Kidney glomerular epithelial cell (primary cell): Measurements from ENCODE around the gene PTPRD.

Experiments
- DNase-seq: peaks from one replicate; lab custom pipeline; 2025; lab: John Stamatoyannopoulos, UW

Gene PTPRD

DNA sequence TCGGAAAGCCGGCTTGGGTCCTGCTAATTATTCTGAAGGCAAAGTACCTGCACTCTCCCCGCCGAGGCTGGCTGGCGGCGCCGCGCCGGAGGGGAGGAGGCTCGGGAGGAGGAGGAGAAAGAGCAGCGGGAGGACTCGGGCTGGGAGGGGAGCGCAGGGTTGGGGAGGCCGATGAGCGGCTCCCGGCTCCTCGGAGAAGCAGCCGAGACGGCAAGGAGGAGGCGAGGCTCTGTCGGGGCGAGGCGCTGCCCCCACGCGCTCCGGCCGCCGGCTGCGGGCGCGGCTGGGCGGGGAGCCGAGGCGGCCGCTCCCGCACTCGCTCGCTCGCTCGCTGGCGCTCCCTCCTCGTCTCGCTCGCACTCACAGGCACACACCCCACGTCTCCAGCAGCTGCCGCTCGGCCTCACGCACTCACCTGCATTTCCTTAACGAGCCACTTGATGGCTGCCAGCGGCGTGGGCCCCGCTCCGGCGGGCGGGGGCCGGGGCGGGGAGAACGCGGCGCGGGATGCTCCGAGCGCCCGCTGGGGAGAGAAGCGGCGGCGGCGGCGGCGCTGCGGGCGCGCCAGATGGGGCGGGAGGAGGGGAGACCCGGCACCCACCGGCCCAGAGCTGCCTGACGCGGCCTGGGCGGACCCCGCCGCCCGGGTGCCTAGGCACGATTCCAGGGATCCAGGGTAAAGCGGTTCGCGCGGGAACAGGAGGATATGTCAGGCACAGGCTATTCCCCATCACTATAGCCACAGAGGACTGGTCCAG is at the start of gene PTPRD:
Gene PTPRD (minus strand): TSS at position 362 of the 758 bp plus-strand sequence.
- DNase-seq = peak; percentile 42

DNA sequence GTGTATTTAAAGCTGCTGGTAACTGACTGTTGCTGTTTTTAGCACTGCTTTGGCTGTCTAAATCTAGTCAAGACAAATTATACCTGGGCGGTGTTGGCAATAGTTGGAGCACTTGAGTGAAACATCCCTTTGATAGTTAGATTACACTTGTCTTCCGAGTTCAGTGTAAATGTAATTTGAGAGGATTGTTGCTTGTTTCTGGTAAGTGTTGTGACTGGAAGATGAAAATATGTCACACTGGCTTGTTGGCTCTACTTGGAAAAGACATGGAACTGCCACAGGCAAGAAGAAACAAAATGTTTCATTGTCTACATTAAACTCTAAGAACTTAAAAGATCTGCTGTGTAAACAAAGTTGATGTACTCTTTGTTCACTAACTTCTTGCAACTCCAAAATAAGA is 49.2 kb upstream of the PTPRD start:
- DNase-seq = no peak

DNA sequence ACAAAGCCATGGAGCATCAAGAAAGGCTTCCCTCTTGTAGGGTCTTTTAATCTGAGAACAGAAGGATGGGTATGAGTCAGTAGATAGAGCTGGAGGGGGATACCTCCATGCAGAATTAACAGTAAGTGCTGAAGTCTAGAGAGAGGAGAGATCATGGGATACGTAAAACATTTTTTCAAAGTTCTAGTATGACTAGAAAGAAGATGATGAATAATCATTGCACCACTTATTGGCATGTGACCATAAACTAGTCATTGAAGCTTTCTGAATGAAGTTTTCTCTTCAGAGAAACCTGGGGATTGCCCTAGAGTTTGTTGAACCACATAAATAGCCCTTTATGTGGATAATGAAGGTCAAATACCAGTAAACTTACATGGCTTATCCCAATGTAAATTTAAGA is 48.6 kb upstream of the PTPRD start:
- no peak for DNase-seq

DNA sequence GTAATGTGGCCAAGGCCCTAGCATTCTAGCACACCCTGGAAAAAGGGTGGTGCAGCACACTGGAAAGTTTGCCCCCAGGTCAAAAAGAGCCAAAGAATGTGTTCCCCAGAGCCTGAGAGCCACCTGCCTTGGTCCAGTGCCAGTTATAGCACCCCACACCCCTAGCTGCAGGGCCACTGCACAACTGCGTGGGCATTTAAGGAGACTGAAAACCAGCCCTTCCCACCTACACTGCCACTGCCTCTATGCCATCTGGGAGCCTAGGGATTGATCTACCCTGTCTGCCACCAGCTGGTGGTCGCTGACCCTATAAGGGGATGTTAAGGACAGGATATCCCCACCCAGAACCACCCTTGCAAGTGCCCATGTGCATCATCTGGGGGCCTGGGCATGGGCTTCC is 38.2 kb upstream of the PTPRD start:
- no peak for DNase-seq

DNA sequence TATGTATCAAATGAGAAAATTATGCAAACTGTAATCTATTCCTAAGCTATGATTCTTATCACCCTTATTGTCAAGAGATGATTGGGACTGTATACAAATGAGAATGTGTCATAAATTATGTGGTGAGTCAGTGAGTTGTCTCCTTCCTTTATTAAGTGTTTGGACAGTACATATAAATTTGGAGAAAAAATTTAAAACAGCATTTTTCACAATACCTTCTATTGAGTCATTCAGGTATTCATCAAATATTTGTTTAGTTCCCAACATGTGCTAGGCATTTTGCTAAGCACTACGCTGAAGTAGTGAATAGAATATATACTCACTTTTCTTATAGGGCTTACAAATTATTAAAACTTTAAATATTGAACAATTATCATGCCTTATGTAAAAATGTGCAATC is 36.3 kb upstream of the PTPRD start:
- no peak for DNase-seq

DNA sequence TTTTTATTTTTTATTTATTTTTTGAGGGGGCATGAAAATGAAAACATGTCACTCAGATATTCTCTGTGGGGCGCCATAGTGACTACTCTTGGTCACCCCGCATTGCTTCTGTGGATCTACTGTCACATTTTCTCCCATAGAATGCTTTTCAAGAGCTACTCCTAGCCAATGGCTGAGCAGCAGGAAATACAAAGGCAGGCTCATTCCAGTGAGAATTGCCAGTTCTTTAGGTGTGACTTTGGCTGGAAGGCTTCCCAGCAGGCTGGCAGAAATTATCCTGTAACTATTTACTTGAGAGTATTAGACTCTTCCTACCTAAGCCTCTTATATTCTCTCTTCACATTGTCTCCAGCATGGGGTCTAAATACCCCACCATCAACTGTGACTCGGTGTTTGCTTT is 21.0 kb upstream of the PTPRD start:
- no peak for DNase-seq

DNA sequence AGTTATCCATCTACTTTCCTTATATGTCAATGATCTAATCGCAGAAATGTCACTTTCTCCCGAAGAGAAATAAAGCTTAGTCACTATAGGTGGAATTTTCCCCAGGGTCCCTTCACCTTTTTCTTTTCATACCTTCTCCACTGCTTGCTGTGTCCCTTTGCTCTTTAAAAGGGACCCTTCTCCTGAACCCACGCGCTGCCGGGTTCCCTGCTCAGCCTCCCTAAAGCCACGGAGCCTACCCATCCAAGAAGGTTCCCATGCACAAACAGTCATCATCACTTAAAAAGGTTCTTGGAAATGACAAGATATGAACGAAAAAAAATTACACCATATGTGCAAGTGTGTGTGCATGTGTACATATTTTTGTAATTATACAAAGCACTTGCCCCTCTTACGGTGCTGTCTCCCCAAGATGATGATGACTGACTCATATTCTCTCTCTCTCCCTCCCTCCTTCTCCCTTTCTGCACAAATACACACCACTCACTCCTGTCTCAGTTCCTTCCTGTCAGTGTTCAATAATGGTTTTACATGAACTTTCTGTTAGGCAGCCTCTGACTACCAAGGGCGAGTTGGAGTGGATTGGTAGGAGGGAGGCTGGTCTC is 1.5 kb upstream of the PTPRD start:
- DNase-seq = no peak

DNA sequence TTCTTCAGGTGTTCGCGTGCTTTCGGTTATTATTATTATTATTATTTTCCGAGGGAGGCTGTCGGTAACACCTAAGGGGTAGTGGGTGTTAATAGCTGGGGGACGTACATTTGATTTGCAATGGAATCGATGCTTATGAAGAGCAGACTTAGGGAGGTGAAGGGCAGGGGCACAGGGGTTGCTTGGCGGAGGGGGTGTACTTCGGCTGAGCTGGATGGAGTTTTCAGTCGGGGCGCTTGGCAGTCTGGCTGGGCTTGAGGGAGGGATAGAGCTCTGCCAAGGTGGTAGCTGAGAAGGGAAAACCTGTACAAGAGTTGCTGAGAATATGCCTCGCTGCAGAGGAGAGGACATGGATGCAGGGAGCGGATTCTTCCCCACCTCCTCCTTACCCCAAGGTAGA is 617 bp upstream of the PTPRD start:
- no peak for DNase-seq

DNA sequence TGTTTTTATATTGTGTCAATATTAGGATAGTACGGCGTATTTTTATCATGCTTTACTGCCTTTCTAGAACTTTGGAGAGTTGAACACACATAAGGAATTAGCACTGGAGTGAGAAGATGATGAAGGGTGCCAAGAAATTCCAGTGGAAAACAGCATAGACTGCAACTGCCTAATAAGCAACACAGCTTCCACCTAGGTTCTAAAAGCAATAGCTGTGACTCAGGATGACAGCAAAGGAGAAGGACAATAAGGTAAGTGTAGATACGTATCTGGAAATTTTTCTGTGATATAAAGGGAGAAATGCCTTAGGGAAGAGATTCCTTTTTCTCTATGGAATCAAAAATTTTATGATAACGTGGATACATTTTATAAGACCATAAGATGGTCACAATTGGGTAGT is 7.4 kb downstream of the PTPRD start:
- DNase-seq = no peak

DNA sequence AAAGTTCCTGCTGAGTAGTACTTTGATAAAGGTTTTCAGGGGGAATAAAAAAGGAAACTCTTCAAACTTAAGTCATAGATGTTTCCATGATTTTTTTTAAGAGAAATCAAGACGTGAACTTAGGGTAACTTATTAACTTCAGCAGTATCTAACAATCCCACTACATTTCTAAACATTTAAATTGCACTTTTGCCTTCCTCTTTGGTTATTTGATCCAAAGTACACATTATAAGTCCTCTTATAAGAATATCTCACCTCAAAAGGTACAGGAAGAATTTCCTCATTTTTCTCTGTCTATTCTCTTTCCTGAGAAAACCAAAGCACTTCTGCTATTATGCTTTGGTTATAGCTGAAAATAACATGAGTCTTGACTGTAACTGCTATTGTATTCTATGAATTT is 7.9 kb downstream of the PTPRD start:
- no peak for DNase-seq

DNA sequence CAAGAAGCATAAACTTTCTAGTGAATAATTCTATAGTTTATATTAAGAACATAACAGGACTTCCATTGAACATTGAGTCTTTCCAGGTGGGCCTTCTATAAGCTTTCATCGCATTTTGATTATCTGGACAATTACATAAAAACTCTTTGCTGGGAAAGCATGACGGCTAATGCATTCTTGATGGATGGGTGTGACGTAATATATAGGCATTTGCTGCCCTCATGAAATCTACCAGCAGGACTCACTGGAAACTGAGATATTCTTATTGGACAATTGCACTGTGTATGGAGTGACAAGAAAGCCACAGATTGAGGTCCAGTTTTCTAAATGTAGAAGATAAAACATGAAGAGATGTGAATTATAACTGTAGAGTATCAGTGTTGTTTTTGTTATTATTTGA is 15.0 kb downstream of the PTPRD start:
- DNase-seq = no peak

DNA sequence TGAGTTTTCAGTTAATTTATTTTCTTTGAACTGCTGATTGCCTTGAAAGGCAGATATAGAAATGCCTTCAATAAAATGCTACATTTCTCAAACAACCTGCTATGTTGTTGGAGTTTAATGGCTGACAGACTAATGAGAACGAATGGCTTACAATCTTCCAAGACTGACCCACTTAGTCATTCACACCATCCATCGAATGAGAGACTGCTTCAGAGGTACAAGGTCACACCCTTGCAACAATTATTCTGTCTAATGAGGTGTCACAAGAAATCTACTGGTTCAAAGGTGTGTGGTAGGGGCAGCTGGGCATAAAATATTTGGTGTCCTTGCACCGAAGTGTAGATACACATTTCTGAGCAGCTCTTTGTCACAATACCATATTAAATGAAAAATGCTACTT is 18.3 kb downstream of the PTPRD start:
- no peak for DNase-seq

DNA sequence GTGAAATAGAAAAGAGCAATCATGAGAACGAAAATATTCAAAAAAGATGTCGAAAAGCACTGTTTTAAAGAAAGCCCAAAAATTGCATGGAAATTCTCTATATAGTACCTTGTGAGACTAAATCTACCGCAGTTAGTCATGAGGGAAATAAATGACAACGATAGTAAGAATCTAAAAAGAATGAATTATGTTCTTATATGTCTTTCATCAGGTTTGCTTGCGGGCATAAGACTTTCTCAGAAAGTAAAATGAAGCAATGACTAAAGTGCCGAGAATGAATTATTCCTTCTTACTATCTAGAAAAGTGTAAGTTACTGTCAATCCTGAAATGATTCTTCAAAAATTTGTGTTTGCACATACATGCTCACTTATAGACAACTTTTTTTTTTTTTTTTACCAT is 26.4 kb downstream of the PTPRD start:
- no peak for DNase-seq

DNA sequence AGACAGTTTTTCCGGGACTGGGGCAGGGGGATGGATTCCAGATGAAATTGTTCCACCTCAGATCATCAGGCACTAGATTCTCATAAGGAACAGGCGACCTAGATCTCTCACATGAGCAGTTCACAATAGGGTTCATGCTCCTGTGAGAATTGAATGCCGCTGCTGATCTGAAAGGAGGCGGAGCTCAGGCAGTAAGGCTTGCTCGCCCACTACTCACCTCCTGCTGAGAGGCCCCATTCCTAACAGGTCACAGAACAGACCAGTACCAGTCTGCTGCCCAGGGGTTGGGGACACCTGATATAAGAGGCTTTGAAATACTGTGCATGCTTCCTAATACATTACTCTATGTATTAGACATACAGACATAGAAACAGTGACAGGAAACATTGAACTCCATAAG is 41.1 kb downstream of the PTPRD start:
- no peak for DNase-seq

DNA sequence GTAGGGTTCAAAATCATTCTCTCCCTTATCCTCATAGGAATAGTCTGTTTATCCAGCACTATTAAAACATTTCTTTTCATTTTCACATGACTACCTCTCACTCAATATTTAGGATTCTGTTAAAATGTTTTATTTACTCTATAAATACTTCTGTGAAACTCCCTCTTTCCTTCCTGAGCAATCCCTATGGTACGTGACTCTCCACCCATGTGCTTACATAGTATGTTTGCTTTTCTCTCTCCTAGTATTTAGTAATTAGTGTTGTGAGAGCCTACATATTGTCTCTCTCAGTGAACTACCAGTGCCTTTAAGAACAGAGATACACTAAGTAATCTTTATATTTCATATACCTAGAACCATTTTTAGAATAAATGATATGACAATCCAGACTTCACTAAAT is 46.0 kb downstream of the PTPRD start:
- DNase-seq = peak; percentile 38

DNA sequence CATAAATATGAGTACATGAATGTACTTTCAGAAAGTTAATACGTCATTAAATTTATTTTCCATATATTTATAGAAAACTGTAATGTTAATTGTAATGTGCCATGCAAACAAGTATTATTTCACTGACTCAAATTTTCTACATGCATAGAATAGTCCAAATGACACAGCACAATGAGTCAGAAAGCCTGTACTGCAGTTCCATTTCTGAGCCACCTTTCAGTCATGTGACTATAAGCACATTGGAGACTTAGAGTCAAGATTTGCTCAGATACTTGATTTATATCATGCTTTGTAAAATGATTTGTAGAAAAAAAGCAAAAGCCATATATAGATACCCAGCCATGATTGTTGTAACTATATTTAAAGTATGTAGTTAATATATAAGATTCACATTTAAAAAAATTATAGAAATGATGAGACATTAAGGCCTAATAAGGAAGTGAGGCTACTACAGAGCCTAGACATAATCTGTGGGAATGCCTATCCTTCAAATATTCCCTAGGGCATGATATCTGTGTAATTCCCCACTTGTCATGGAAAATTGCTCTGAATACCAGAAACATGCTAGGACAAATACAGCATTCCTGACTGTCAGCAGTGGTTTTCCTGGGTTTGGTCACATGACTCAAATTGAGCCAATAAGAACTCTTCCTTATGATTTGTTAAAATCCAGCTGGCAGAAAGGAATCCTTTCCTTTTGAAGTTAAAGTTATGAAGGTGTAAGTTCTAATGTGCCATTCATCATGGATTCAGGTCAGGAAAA is 50.0 kb downstream of the PTPRD start:
- DNase-seq = peak; percentile 20

DNA sequence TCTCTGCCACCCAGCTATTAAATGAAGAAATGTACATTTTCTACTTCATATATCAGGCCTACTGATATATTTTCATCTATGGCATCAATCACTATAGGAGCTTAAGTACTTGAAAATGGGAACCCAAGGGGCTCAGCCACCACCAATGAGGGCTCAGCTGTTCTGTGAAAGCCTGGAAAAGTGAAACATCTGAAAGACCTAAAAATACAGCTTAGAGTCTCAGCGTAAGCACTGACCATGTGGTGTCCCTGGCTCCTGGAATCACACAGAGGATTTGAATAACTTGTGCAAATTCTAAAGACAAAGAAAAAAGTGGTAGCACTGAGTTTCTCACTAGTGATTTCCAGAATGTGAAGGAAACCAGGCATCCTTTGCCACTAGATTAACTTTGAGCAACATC is 64.5 kb downstream of the PTPRD start:
- DNase-seq = no peak

DNA sequence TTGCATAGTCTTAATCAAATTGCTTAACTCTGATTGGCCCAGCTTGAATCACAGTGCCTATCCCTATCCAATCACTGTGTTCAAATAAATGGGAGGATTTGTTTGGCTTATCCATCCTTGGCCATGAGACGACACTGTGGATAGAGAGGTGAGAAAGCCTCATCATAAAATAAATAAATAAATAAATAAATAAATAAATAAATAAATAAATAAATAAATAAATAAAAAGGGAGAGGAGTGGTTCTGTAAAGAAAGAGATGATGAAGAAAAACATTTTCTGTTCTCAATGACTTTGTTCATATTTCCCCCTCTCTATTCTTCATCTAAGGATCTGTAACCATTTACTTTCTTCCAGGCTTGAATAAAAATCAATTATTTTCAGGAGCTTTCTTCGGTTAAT is 74.7 kb downstream of the PTPRD start:
- no peak for DNase-seq

DNA sequence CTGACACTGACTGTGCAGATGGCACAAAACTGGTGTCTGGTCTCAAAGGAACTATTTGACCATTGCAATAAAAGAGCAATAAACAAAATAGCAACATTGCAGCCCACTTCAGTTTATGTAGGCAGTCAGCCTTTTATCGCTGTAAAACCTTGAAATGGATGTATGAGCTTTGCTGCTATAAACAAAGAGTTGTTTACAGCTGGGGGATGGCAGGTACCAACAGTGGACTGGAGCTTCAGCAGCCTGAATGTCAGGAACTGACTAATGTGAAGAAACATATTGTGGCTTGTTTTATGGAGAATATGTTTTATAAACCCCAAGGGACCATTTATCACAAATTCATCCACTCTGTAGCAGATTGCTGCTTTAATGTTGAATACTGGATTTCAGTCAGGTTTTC is 78.0 kb downstream of the PTPRD start:
- DNase-seq = no peak

DNA sequence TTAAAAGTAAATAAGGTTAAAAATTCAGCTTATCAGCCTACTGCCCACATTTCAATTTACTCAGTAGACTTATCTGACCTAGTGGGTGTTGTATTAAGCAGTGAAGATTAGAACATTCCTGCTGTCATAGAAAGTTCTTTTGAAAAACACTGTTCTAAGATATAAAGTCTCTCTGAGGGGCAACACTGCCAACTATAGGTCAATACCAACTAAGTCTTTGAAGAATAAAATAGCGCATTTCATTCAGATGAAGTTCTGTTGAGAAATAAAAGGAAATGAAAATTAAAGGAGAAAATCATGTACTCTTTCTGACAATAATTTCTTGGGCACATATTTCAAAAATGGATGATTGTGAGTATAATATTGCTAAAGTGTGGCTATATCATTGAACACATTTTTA is 86.8 kb downstream of the PTPRD start:
- DNase-seq = no peak

DNA sequence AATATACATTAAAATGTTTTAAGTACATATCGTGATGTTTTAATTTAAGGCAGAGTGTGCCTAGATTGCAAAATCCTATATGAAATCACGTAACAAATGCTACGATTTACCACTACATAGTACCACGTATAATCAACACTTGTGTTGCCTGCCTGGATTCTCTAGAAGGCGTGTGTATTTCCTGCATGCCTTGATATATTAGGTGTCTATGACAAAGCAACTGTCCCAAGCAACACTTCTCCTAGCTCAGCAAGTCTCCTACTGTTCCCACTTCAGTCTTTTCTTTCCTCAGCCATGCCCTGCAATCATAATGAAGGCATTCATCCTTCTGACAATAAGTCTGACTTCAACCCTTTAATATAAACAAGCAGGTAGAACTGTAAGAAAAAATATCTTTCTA is 89.6 kb downstream of the PTPRD start:
- no peak for DNase-seq

DNA sequence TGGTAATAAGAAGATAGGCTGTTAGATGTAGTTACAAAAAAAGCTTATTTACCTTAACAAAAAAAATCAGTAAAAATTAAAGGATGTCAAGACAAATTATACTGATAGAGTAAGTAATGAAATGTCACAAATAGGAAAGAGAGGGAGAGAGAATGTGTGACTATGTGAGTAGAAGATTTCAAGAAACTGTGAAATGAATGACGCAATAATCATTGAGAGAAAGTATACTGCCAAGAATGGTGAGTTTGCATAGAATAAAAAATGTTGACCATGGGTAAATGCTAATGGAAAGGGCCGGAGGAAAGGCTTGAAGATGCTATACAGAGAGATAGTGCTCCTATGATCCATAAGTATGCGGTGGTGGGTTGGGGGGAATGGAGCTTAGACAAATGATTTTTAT is 100.7 kb downstream of the PTPRD start:
- DNase-seq = no peak

DNA sequence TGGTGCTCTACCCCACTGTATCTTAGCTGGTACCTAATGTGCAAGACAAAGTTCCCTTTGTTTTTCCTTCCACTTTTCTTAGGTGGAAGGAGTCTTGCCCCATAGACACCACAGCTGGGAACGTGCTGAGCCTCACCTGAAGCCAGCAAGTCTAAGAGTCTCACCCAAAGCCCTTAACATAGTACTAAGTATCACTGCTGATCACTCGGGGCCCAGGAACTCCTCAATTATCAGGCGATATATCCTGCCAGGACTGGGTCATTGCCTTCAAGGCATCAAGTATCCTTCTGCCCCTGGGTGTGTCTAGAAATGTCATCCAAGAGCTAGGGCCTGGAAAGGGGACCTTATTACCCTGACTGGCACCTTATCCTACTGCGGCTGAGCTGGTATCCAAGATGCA is 123.9 kb downstream of the PTPRD start:
- no peak for DNase-seq
